Endothelial cell of umbilical vein (primary cell): ENCODE measurements around the gene DMD. TPM values are rescaled to one million over a fixed set of nuclear protein-coding genes. Genes with fewer than 3 reads are reported as not detected.

Experiments used
- BruUV-seq: library from RNA; stranded (reverse); fragments of 400-500 nt; replicated peaks from 2 replicates; lab custom pipeline; 2021; lab: Mats Ljungman, UMichigan
- CTCF ChIA-PET: fragments of 300-600, 350-600 bp; sonication (Branson Sonifier 250); formaldehyde crosslinking; loops from one replicate; lab custom pipeline; 2021; ENCODE audit warnings: antibody characterized with exemption, inconsistent platforms; lab: Charles Lee
- POLR2A ChIA-PET: fragments of 300-600, 350-600 bp; sonication (Branson Sonifier 250); formaldehyde crosslinking; loops from one replicate; lab custom pipeline; 2021; ENCODE audit warnings: antibody characterized with exemption, inconsistent platforms; lab: Charles Lee
- DNase-seq: peaks from one replicate; pipeline ENCODE4 v3.0.0-alpha.2; 2011; ENCODE audit warnings: low read depth, low spot score
- FAIRE-seq: peaks from 2 replicates; lab custom pipeline; 2011; peaks lifted over from hg19 to GRCh38; lab: Jason Lieb, UNC
- H2AFZ ChIP-seq: 2 replicates; pipeline ENCODE4 v1.6.0; 2012; ENCODE audit warnings: low read depth, low read length, control low read depth, inconsistent platforms
- H3K27ac ChIP-seq: 2 replicates; pipeline ENCODE4 v1.5.1; 2011; ENCODE audit warnings: low read depth, mild to moderate bottlenecking, control low read depth, low read length, moderate library complexity; ENCODE audit not compliant: insufficient read depth
- H3K27me3 ChIP-seq, 2 experiments: 2 replicates each; pipeline versions ENCODE4 v1.6.0 to v1.6.1; 2011; ENCODE audit warnings: low read length in 2 of 2, mixed read lengths in 1 of 2; ENCODE audit not compliant: control insufficient read depth in 2 of 2, insufficient read depth in 2 of 2
- H3K36me3 ChIP-seq, 2 experiments: 2 replicates in 1 of 2; 3 replicates in 1 of 2; pipeline ENCODE4 v1.5.1; 2011; ENCODE audit warnings: low read length in 2 of 2, mild to moderate bottlenecking in 1 of 2, moderate library complexity in 1 of 2; ENCODE audit not compliant: control insufficient read depth in 2 of 2, insufficient read depth in 2 of 2; ENCODE audit errors: extremely low read depth in 1 of 2
- H3K4me1 ChIP-seq: 3 replicates; pipeline ENCODE4 v1.5.1; 2011; ENCODE audit warnings: mild to moderate bottlenecking, low read length; ENCODE audit not compliant: control insufficient read depth, insufficient read depth; ENCODE audit errors: extremely low read depth
- H3K4me2 ChIP-seq: 2 replicates; pipeline ENCODE4 v1.6.1; 2011; ENCODE audit warnings: low read length, control low read depth, mixed read lengths; ENCODE audit not compliant: insufficient read depth
- H3K4me3 ChIP-seq, 3 experiments: fragments of 200-600 bp in 1 of 3; sonication (generic), shearing (Covaris generic) in 1 of 3; replicated peaks in 1 of 3; 2 replicates each; pipeline ENCODE4 v1.5.1; 2011 to 2016; ENCODE audit warnings: control low read depth in 3 of 3, low read length in 3 of 3, mild to moderate bottlenecking in 2 of 3, inconsistent platforms in 1 of 3, low read depth in 1 of 3, moderate library complexity in 1 of 3; ENCODE audit not compliant: insufficient read depth in 1 of 3
- H3K79me2 ChIP-seq: 2 replicates; pipeline ENCODE4 v1.6.0; 2012; ENCODE audit warnings: low read length, inconsistent platforms; ENCODE audit not compliant: control insufficient read depth, insufficient read depth
- H3K9ac ChIP-seq: replicated peaks from 2 replicates; pipeline ENCODE3; 2011; ENCODE audit warnings: low read length, control low read depth; ENCODE audit not compliant: insufficient read depth; ENCODE audit errors: extremely low read depth
- H3K9me1 ChIP-seq: replicated peaks from 3 replicates; pipeline ENCODE4 v1.6.0; 2011; ENCODE audit warnings: mild to moderate bottlenecking, low read length; ENCODE audit not compliant: control insufficient read depth, insufficient read depth; ENCODE audit errors: extremely low read depth
- H3K9me3 ChIP-seq: replicated peaks from 2 replicates; pipeline ENCODE4 v1.5.1; 2012; ENCODE audit warnings: low read length, inconsistent platforms; ENCODE audit not compliant: control insufficient read depth, insufficient read depth
- H4K20me1 ChIP-seq: replicated peaks from 2 replicates; pipeline ENCODE3; 2011; ENCODE audit warnings: mild to moderate bottlenecking, low read length; ENCODE audit not compliant: control insufficient read depth, insufficient read depth; ENCODE audit errors: extremely low read depth
- CTCF ChIP-seq, 2 donors: IDR thresholded peaks; 1 replicate in 1 of 2; 2 replicates in 1 of 2; pipeline ENCODE4 v1.5.1; 2011; ENCODE audit warnings: low read length in 2 of 2, mild to moderate bottlenecking in 2 of 2, moderate library complexity in 2 of 2, control low read depth in 1 of 2, inconsistent platforms in 1 of 2, low read depth in 1 of 2; ENCODE audit not compliant: insufficient read depth in 1 of 2; ENCODE audit errors: extremely low read depth in 1 of 2
- EZH2 ChIP-seq: IDR thresholded peaks from 2 replicates; pipeline ENCODE4 v1.6.1; 2012; ENCODE audit warnings: borderline replicate concordance, low read depth, mild to moderate bottlenecking, moderate library complexity, low read length, inconsistent platforms; ENCODE audit not compliant: severe bottlenecking
- FOS ChIP-seq: IDR thresholded peaks from 2 replicates; pipeline ENCODE4 v1.6.1; 2011; ENCODE audit warnings: mild to moderate bottlenecking, low read length, moderate library complexity, borderline replicate concordance; ENCODE audit not compliant: insufficient read depth
- GATA2 ChIP-seq: IDR thresholded peaks from 2 replicates; pipeline ENCODE4 v1.7.0; 2011; ENCODE audit warnings: low read depth, mild to moderate bottlenecking, moderate library complexity, mixed read lengths, low read length; ENCODE audit not compliant: insufficient read length, insufficient read depth
- JUN ChIP-seq: IDR thresholded peaks from 2 replicates; pipeline ENCODE4 v1.6.1; 2011; ENCODE audit warnings: borderline replicate concordance, low read depth; ENCODE audit not compliant: insufficient read length, insufficient read depth
- MAX ChIP-seq: IDR thresholded peaks from 2 replicates; pipeline ENCODE4 v1.6.1; 2011; ENCODE audit not compliant: insufficient read depth, insufficient read length
- MYC ChIP-seq: IDR thresholded peaks from one replicate; pipeline ENCODE4 v1.6.1; 2011; ENCODE audit warnings: mild to moderate bottlenecking, low read depth, low read length
- POLR2A ChIP-seq: IDR thresholded peaks from 2 replicates; pipeline ENCODE4 v1.6.1; 2012; ENCODE audit warnings: low read depth, mild to moderate bottlenecking, control low read depth, low read length
- POLR2AphosphoS5 ChIP-seq: IDR thresholded peaks from 2 replicates; pipeline ENCODE4 v1.6.1; 2012; ENCODE audit warnings: low read depth, mild to moderate bottlenecking, control low read depth, low read length, moderate library complexity; ENCODE audit not compliant: insufficient read depth
- dilution Hi-C: fragments of 300-500 bp; cut with MboI; formaldehyde crosslinking; loops from one replicate; pipeline ENCODE4 v1.15.0; 2019; ENCODE audit warnings: low sequenced_read_pairs; ENCODE audit not compliant: extremely low pct_ligation_motif_present
- intact Hi-C: fragments of 100-400 bp; cut with micrococcal nuclease; formaldehyde crosslinking; loops from one replicate; pipeline ENCODE4 v1.10.0; 2022
- polyA plus RNA-seq, 4 experiments: library from polyadenylated mRNA; depleted of rRNA in 3 of 4; stranded (reverse) in 3 of 4; unstranded in 1 of 4; fragments of >200 nt; gene quantifications; 2 replicates each; pipeline versions ENCODE4 v1.2.1 to v1.2.3, GENCODE V29; 2011 to 2012; ENCODE audit warnings: missing spikeins in 1 of 4
- total RNA-seq: library from RNA; stranded (reverse); gene quantifications from 2 replicates; pipeline ENCODE4 v1.2.3, GENCODE V29; 2021

The DMD gene
- total and polyA plus RNA-seq, 2 donors (not counting 3 experiments of a cell fraction or from before 2014, with no cell fraction given): 7.3 to 9.0 TPM

GRCh38 chrX:31200430-31200829 is 2010.9 kb downstream of the DMD start:
- CTCF ChIA-PET: no interaction called here
- Histone ChIP-seq H3K9ac (no peak overlapping the region), H3K9me1 (no peaks in the 10 kb centered on the region), H3K79me2 (no peaks in the 10 kb centered on the region), H4K20me1 (no peaks in the 10 kb centered on the region), H3K4me3 (no peak overlapping the region), H3K27ac (no peak overlapping the region), H2AFZ (no peak overlapping the region), H3K36me3 (no peaks in the 10 kb centered on the region), H3K27me3 (no peaks in the 10 kb centered on the region), H3K4me2 (no peak overlapping the region), H3K4me1 (peaks cover 16% of the 10 kb centered on the region), H3K9me3 (no peaks in the 10 kb centered on the region)
- TF ChIP-seq GATA2 (no peak), CTCF (IDR thresholded peaks at IDR 0.05; ENCODE audit: extremely low read depth in 1 of 2, insufficient read depth in 1 of 2, low read depth in 1 of 2, low read length in 2 of 2) (no peak), POLR2A (no peak), MYC (no peak), EZH2 (no peak), MAX (no peak), JUN (no peak), FOS (no peak), POLR2AphosphoS5 (no peak)
- DNase-seq: no peak
- dilution Hi-C loops: no loop called here
- FAIRE-seq: no peak
- no TSS peak for BruUV-seq
- intact Hi-C loops: loop anchor here (10.0 kb wide), 1 partner anchor 634 kb away; no protein-coding TSS in a partner anchor
- POLR2A ChIA-PET: no interaction called here
